ENCODE data around the gene IDH3G. TPM values are rescaled to one million over a fixed set of nuclear protein-coding genes. Genes with fewer than 3 reads are reported as not detected.

Gene IDH3G
- total and polyA plus RNA-seq, 2 donors (not counting 1 experiment from before 2014, with no cell fraction given): 62.8 to 122 TPM

GRCh38 chrX:153768311-153769157 lies 25.6 kb downstream of the IDH3G start:
- Histone ChIP-seq H4K20me1 (ENCODE audit: control insufficient read depth, insufficient read depth, low read length, poor library complexity, severe bottlenecking) (no peaks in the 10 kb centered on the region), H2AFZ (ENCODE audit: insufficient read depth, low read depth, low read length, poor library complexity, severe bottlenecking) (no peak overlapping the region), H3K27me3 (replicated peaks in 1 of 4; ENCODE audit: control extremely low read depth in 1 of 4, control insufficient read depth in 3 of 4, insufficient read depth in 4 of 4, low read length in 3 of 4) (no peaks in the 10 kb centered on the region), H3K36me3 (replicated peaks in 1 of 2; ENCODE audit: control extremely low read depth in 1 of 2, control insufficient read depth in 1 of 2, extremely low read depth in 1 of 2, insufficient read depth in 2 of 2, low read length in 1 of 2) (no peaks in the 10 kb centered on the region), H3K27ac (ENCODE audit: low read length in 2 of 2) (no peak overlapping the region), H3K9me3 (ENCODE audit: control extremely low read depth in 1 of 3, control insufficient read depth in 2 of 3, insufficient read depth in 1 of 3, low read length in 2 of 3) (no peaks in the 10 kb centered on the region), H3K4me3 (ENCODE audit: control extremely low read depth in 1 of 5, extremely low read depth in 1 of 5, insufficient read depth in 1 of 5, low read depth in 2 of 5, low read length in 4 of 5) (no peak overlapping the region), H3K9ac (ENCODE audit: low read length) (no peak overlapping the region), H3K4me2 (replicated peaks; ENCODE audit: low read depth, low read length, poor library complexity, severe bottlenecking) (no peak overlapping the region), H3K79me2 (ENCODE audit: control insufficient read depth, insufficient read depth, low read length) (no peaks in the 10 kb centered on the region), H3K4me1 (ENCODE audit: control insufficient read depth in 2 of 2, insufficient read depth in 2 of 2, low read length in 2 of 2) (peaks cover 0 to 18% of the 10 kb centered on the region in 2 donors)
- no peak for ATAC-seq (ENCODE audit: low read depth)
- H3K27me3 Mint-ChIP-seq: no peaks in the 10 kb centered on the region
- no peak for TF ChIP-seq CTCF (IDR thresholded peaks at IDR 0.05)
- TF ChIP-seq EZH2 (IDR thresholded peaks at IDR 0.05; ENCODE audit: borderline replicate concordance, insufficient read depth, low read depth, low read length, poor library complexity, severe bottlenecking): no peak
- no peak overlapping the region for H3K27ac Mint-ChIP-seq
- no peaks in the 10 kb centered on the region for H3K9me3 Mint-ChIP-seq (ENCODE audit: insufficient read depth)
- ChIA-PET CTCF (interaction anchor here (0.6 kb wide), 1 partner anchor 13 kb away, joined by 3 read pairs; no protein-coding TSS in a partner anchor), POLR2A (no interaction called here)
- H3K4me1 Mint-ChIP-seq: peaks cover 14% of the 10 kb centered on the region
- no peak for DNase-seq
- WGBS (ENCODE audit: insufficient coverage): 78% methylated on average over 13 of the region's 22 CpGs
- H3K4me3 Mint-ChIP-seq: no peak overlapping the region
- intact Hi-C loops (cut with micrococcal nuclease): no loop called here

- intact Hi-C loops (cut with micrococcal nuclease): no loop called here
- Histone ChIP-seq H3K36me3 (replicated peaks in 1 of 2; ENCODE audit: control extremely low read depth in 1 of 2, control insufficient read depth in 1 of 2, extremely low read depth in 1 of 2, insufficient read depth in 2 of 2, low read length in 1 of 2) (no peaks in the 10 kb centered on the region), H3K9me3 (ENCODE audit: control extremely low read depth in 1 of 3, control insufficient read depth in 2 of 3, insufficient read depth in 1 of 3, low read length in 2 of 3) (no peaks in the 10 kb centered on the region), H3K4me3 (ENCODE audit: control extremely low read depth in 1 of 5, extremely low read depth in 1 of 5, insufficient read depth in 1 of 5, low read depth in 2 of 5, low read length in 4 of 5) (no peak overlapping the region), H2AFZ (ENCODE audit: insufficient read depth, low read depth, low read length, poor library complexity, severe bottlenecking) (no peak overlapping the region), H4K20me1 (ENCODE audit: control insufficient read depth, insufficient read depth, low read length, poor library complexity, severe bottlenecking) (no peaks in the 10 kb centered on the region), H3K9ac (ENCODE audit: low read length) (no peak overlapping the region), H3K4me2 (replicated peaks; ENCODE audit: low read depth, low read length, poor library complexity, severe bottlenecking) (no peak overlapping the region), H3K79me2 (ENCODE audit: control insufficient read depth, insufficient read depth, low read length) (no peaks in the 10 kb centered on the region), H3K4me1 (ENCODE audit: control insufficient read depth in 2 of 2, insufficient read depth in 2 of 2, low read length in 2 of 2) (peaks cover 0 to 18% of the 10 kb centered on the region in 2 donors), H3K27ac (ENCODE audit: low read length in 2 of 2) (no peak overlapping the region), H3K27me3 (replicated peaks in 1 of 4; ENCODE audit: control extremely low read depth in 1 of 4, control insufficient read depth in 3 of 4, insufficient read depth in 4 of 4, low read length in 3 of 4) (no peaks in the 10 kb centered on the region)
- H3K27me3 Mint-ChIP-seq: no peaks in the 10 kb centered on the region
- CTCF ChIA-PET: interaction anchor here (0.6 kb wide), 1 partner anchor 12 kb away, joined by 3 read pairs; no protein-coding TSS in a partner anchor
- peaks cover 14% of the 10 kb centered on the region for H3K4me1 Mint-ChIP-seq
- no peak for ATAC-seq (ENCODE audit: low read depth)
- no peak for TF ChIP-seq CTCF (IDR thresholded peaks at IDR 0.05)
- TF ChIP-seq EZH2 (IDR thresholded peaks at IDR 0.05; ENCODE audit: borderline replicate concordance, insufficient read depth, low read depth, low read length, poor library complexity, severe bottlenecking): no peak
- no peak overlapping the region for H3K27ac Mint-ChIP-seq
- POLR2A ChIA-PET: no interaction called here
- no peak overlapping the region for H3K4me3 Mint-ChIP-seq
- H3K9me3 Mint-ChIP-seq (ENCODE audit: insufficient read depth): no peaks in the 10 kb centered on the region
- DNase-seq: no peak
- WGBS (ENCODE audit: insufficient coverage): 96% methylated on average over 13 of the region's 20 CpGs
Measured at GRCh38 chrX:153767674-153768055, 26.5 kb downstream of the IDH3G start.
